Panc1 (cell line): Measurements from ENCODE around the gene ZNF804A. TPM values are rescaled to one million over a fixed set of nuclear protein-coding genes. Genes with fewer than 3 reads are reported as not detected.

ENCODE experiments used
- ATAC-seq: fragments of 200-7000 bp; cut with Tn5 transposase; 2 replicates; pipeline ENCODE4 v1.9.1; 2020; ENCODE audit warnings: mild to moderate bottlenecking, moderate library complexity
- BruUV-seq: library from RNA; stranded (reverse); fragments of 400-500 nt; replicated peaks from 2 replicates; lab custom pipeline; 2021; lab: Mats Ljungman, UMichigan
- CTCF ChIA-PET: fragments of 300-600 bp; sonication (Branson Sonifier 250); formaldehyde crosslinking; loops from one replicate; lab custom pipeline; 2022; ENCODE audit warnings: antibody characterized with exemption; lab: Charles Lee
- POLR2A ChIA-PET: fragments of 300-600 bp; sonication (Branson Sonifier 250); formaldehyde crosslinking; loops from one replicate; lab custom pipeline; 2022; ENCODE audit warnings: antibody characterized with exemption; lab: Charles Lee
- DNase-seq: peaks from one replicate; pipeline ENCODE4 v3.0.0-alpha.2; 2010; ENCODE audit warnings: low read depth, low spot score
- H3K27ac ChIP-seq: 2 replicates; pipeline ENCODE4 v1.5.1; 2011; ENCODE audit warnings: mild to moderate bottlenecking, low read length, inconsistent platforms
- H3K27me3 ChIP-seq: fragments of 200-500 bp; sonication (Bioruptor generic); 2 replicates; pipeline ENCODE4 v1.6.0; 2014; ENCODE audit warnings: low read length, inconsistent platforms; ENCODE audit not compliant: control insufficient read depth, insufficient read depth
- H3K36me3 ChIP-seq: fragments of 200-500 bp; sonication (Bioruptor generic); 2 replicates; pipeline ENCODE4 v1.5.1; 2014; ENCODE audit warnings: inconsistent platforms, mild to moderate bottlenecking, low read length, moderate library complexity; ENCODE audit not compliant: control insufficient read depth, insufficient read depth
- H3K4me1 ChIP-seq: 2 replicates; pipeline ENCODE4 v1.5.1; 2011; ENCODE audit warnings: inconsistent platforms, mild to moderate bottlenecking, low read length, moderate library complexity; ENCODE audit not compliant: control insufficient read depth, insufficient read depth
- H3K4me3 ChIP-seq, 2 experiments: 2 replicates each; pipeline ENCODE4 v1.5.1; 2011 to 2012; ENCODE audit warnings: low read depth in 2 of 2, low read length in 2 of 2, mild to moderate bottlenecking in 2 of 2, inconsistent platforms in 1 of 2, moderate library complexity in 1 of 2
- H3K9me3 ChIP-seq: fragments of 200-500 bp; sonication (Bioruptor generic); 2 replicates; pipeline ENCODE4 v1.5.1; 2014; ENCODE audit warnings: low read depth, mild to moderate bottlenecking, inconsistent platforms, low read length, moderate library complexity; ENCODE audit not compliant: control insufficient read depth, insufficient read depth
- POLR2AphosphoS5 ChIP-seq: IDR thresholded peaks from 2 replicates; pipeline ENCODE4 v1.6.1; 2012; ENCODE audit warnings: mild to moderate bottlenecking, low read depth, low read length, moderate library complexity
- SIN3A ChIP-seq: IDR thresholded peaks from 2 replicates; pipeline ENCODE4 v1.6.1; 2012; ENCODE audit warnings: low read depth, mild to moderate bottlenecking, low read length, moderate library complexity, borderline replicate concordance; ENCODE audit not compliant: insufficient read depth
- TCF7L2 ChIP-seq: IDR thresholded peaks from 2 replicates; pipeline ENCODE4 v1.6.1; 2011; ENCODE audit warnings: mild to moderate bottlenecking, low read depth, low read length, inconsistent platforms
- in situ Hi-C: cut with HindIII; loops from 2 replicates; pipeline ENCODE4 v1.10.0; 2016; ENCODE audit warnings: low sequenced_read_pairs, low pct_unique_long_range_greater_than_20kb
- intact Hi-C: fragments of 100-400 bp; cut with micrococcal nuclease; formaldehyde crosslinking; loops from one replicate; pipeline ENCODE4 v1.10.0; 2022; ENCODE audit not compliant: unreplicated experiment
- total RNA-seq: library from RNA; stranded (reverse); gene quantifications from one replicate; pipeline ENCODE4 v1.2.1, GENCODE V29; 2021; ENCODE audit not compliant: unreplicated experiment
- TF ChIP-seq, protein P1 (sequence below): fragments of 450-650 bp; IDR thresholded peaks from 2 replicates; pipeline ENCODE4 v1.5.1; 2017; ENCODE audit warnings: mild to moderate bottlenecking
- TF ChIP-seq, protein P2 (sequence below), 2 experiments: IDR thresholded peaks; 2 replicates each; pipeline ENCODE4 v1.6.1; 2011 to 2012; ENCODE audit warnings: low read depth in 2 of 2, control low read depth in 1 of 2, low read length in 1 of 2, mild to moderate bottlenecking in 1 of 2, moderate library complexity in 1 of 2; ENCODE audit not compliant: insufficient read depth in 1 of 2

Gene ZNF804A
- total RNA-seq, 1 experiment from 2014 or later = 2.2 TPM

DNA sequence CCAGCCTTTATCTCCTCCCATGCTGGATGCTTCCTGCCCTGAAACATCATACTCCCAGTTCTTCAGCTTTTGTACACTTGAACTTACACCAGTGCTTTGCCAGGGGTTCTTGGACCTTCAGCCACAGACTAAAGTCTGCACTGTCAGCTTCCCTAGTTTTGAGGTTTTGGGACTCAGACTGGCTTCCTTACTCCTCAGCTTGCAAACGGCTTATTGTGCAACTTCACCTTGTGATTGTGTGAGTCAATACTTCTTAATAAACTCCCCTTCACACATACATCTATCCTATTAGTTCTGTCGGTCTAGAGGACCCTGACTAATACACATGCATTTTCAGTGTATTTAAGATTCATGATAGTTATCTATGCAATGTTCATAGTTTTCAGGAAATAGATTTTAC lies 35.8 kb upstream of the ZNF804A start:
- H3K27me3 ChIP-seq = no peaks in the 10 kb centered on the region
- CTCF ChIA-PET = no interaction called here
- H3K4me1 ChIP-seq = no peaks in the 10 kb centered on the region
- in situ Hi-C loops (no loop called here), intact Hi-C loops (no loop called here)
- no TSS peak for BruUV-seq
- no peaks in the 10 kb centered on the region for H3K9me3 ChIP-seq
- no peak overlapping the region for H3K27ac ChIP-seq
- DNase-seq (no peak), ATAC-seq (no peak)
- POLR2A ChIA-PET = no interaction called here
- H3K4me3 ChIP-seq = no peak overlapping the region
- H3K36me3 ChIP-seq = no peaks in the 10 kb centered on the region; the same call in 1 of the 2 replicates
- TF ChIP-seq, protein P1, sequence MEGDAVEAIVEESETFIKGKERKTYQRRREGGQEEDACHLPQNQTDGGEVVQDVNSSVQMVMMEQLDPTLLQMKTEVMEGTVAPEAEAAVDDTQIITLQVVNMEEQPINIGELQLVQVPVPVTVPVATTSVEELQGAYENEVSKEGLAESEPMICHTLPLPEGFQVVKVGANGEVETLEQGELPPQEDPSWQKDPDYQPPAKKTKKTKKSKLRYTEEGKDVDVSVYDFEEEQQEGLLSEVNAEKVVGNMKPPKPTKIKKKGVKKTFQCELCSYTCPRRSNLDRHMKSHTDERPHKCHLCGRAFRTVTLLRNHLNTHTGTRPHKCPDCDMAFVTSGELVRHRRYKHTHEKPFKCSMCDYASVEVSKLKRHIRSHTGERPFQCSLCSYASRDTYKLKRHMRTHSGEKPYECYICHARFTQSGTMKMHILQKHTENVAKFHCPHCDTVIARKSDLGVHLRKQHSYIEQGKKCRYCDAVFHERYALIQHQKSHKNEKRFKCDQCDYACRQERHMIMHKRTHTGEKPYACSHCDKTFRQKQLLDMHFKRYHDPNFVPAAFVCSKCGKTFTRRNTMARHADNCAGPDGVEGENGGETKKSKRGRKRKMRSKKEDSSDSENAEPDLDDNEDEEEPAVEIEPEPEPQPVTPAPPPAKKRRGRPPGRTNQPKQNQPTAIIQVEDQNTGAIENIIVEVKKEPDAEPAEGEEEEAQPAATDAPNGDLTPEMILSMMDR = no peak

DNA sequence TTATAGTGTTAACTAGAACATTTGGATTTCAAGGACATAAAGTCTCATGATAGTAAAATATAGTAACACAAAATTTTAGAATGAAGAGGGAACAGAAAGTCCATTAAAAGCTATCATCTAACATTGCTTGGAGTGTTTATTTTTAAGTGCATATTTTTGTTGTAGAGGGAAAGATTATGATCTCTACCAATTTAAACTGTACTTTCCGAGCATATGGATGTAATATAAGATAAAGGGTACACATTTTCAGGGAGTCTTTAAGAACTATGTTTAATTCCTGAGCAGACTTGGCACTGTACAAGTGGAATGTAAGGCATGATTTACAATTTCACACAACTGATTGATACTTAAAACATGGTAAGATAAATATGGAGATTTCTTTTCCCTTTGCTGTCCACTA lies 34.2 kb upstream of the ZNF804A start:
- ChIA-PET CTCF (no interaction called here), POLR2A (no interaction called here)
- Histone ChIP-seq H3K27ac (no peak overlapping the region), H3K36me3 (no peaks in the 10 kb centered on the region; the same call in 1 of the 2 replicates), H3K4me1 (no peaks in the 10 kb centered on the region), H3K4me3 (no peak overlapping the region), H3K9me3 (no peaks in the 10 kb centered on the region), H3K27me3 (no peaks in the 10 kb centered on the region)
- intact Hi-C loops (no loop called here), in situ Hi-C loops (no loop called here)
- DNase-seq (no peak), ATAC-seq (no peak)
- BruUV-seq = no TSS peak
- no peak for TF ChIP-seq POLR2AphosphoS5
- no peak for TF ChIP-seq TCF7L2
- TF ChIP-seq, protein P1 = no peak
- TF ChIP-seq SIN3A = no peak

DNA sequence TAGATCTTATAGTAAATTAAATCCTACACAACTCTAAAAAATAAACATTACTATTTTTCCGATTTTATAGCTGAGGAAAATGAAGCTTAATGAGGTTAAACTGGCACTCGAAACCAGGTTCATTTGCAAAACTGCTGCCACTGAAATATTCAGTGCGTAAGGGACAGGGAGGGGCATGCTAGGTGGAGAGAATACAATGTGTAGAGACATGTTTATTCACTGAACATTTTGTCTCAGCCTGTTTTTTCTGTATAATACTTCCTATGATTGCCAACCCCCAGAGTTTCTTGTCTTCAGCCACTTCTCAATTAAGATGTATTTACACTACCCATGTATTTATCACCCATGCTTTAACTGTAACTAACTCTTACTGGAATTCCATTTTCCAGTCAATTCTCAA lies 31.6 kb upstream of the ZNF804A start:
- H3K27ac ChIP-seq = no peak overlapping the region
- no peaks in the 10 kb centered on the region for H3K27me3 ChIP-seq
- no TSS peak for BruUV-seq
- in situ Hi-C loops = no loop called here
- H3K4me3 ChIP-seq = no peak overlapping the region
- CTCF ChIA-PET = no interaction called here
- POLR2A ChIA-PET = no interaction called here
- H3K36me3 ChIP-seq = no peaks in the 10 kb centered on the region; the same call in 1 of the 2 replicates
- H3K9me3 ChIP-seq = no peaks in the 10 kb centered on the region; the same call in 1 of the 2 replicates
- intact Hi-C loops = no loop called here
- H3K4me1 ChIP-seq = no peaks in the 10 kb centered on the region
- DNase-seq (no peak), ATAC-seq (no peak)
- TF ChIP-seq SIN3A (no peak), TCF7L2 (no peak), POLR2AphosphoS5 (no peak)
- TF ChIP-seq, protein P2, sequence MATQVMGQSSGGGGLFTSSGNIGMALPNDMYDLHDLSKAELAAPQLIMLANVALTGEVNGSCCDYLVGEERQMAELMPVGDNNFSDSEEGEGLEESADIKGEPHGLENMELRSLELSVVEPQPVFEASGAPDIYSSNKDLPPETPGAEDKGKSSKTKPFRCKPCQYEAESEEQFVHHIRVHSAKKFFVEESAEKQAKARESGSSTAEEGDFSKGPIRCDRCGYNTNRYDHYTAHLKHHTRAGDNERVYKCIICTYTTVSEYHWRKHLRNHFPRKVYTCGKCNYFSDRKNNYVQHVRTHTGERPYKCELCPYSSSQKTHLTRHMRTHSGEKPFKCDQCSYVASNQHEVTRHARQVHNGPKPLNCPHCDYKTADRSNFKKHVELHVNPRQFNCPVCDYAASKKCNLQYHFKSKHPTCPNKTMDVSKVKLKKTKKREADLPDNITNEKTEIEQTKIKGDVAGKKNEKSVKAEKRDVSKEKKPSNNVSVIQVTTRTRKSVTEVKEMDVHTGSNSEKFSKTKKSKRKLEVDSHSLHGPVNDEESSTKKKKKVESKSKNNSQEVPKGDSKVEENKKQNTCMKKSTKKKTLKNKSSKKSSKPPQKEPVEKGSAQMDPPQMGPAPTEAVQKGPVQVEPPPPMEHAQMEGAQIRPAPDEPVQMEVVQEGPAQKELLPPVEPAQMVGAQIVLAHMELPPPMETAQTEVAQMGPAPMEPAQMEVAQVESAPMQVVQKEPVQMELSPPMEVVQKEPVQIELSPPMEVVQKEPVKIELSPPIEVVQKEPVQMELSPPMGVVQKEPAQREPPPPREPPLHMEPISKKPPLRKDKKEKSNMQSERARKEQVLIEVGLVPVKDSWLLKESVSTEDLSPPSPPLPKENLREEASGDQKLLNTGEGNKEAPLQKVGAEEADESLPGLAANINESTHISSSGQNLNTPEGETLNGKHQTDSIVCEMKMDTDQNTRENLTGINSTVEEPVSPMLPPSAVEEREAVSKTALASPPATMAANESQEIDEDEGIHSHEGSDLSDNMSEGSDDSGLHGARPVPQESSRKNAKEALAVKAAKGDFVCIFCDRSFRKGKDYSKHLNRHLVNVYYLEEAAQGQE (IDR thresholded peaks at IDR 0.05; ENCODE audit: insufficient read depth in 1 of 2, low read depth in 2 of 2, low read length in 1 of 2) = no peak
